ENCODE measurements around the gene HOXC12.

- TF ChIP-seq, protein P1, sequence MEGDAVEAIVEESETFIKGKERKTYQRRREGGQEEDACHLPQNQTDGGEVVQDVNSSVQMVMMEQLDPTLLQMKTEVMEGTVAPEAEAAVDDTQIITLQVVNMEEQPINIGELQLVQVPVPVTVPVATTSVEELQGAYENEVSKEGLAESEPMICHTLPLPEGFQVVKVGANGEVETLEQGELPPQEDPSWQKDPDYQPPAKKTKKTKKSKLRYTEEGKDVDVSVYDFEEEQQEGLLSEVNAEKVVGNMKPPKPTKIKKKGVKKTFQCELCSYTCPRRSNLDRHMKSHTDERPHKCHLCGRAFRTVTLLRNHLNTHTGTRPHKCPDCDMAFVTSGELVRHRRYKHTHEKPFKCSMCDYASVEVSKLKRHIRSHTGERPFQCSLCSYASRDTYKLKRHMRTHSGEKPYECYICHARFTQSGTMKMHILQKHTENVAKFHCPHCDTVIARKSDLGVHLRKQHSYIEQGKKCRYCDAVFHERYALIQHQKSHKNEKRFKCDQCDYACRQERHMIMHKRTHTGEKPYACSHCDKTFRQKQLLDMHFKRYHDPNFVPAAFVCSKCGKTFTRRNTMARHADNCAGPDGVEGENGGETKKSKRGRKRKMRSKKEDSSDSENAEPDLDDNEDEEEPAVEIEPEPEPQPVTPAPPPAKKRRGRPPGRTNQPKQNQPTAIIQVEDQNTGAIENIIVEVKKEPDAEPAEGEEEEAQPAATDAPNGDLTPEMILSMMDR (IDR thresholded peaks at IDR 0.05), result no peak
- no peak for TF ChIP-seq POLR2AphosphoS5 (IDR thresholded peaks at IDR 0.05; ENCODE audit: low read depth, low read length)
Observed at GRCh38 chr12:53969588-53970259, 15.0 kb downstream of the HOXC12 start.

Data from Panc1 (cell line).